Keratinocyte (primary cell): ENCODE measurements around the gene ASTN2. TPM values are rescaled to one million over a fixed set of nuclear protein-coding genes. Genes with fewer than 3 reads are reported as not detected.

ENCODE experiments used
- DNase-seq: peaks from one replicate; pipeline ENCODE4 v3.0.0-alpha.2; 2011; ENCODE audit warnings: low read depth, missing footprints, low spot score
- FAIRE-seq: peaks from 2 replicates; lab custom pipeline; 2011; peaks lifted over from hg19 to GRCh38; lab: Jason Lieb, UNC
- H2AFZ ChIP-seq: 2 replicates; pipeline ENCODE4 v1.6.0; 2012; ENCODE audit warnings: low read length, control low read depth, inconsistent platforms; ENCODE audit not compliant: control insufficient read depth
- H3K27ac ChIP-seq: 2 replicates; pipeline ENCODE4 v1.5.1; 2011; ENCODE audit warnings: low read length; ENCODE audit not compliant: control insufficient read depth, insufficient read depth
- H3K27me3 ChIP-seq: 3 replicates; pipeline ENCODE4 v1.6.0; 2011; ENCODE audit warnings: low read length; ENCODE audit not compliant: control insufficient read depth, insufficient read depth; ENCODE audit errors: extremely low read depth
- H3K36me3 ChIP-seq, 2 experiments: 2 replicates in 1 of 2; 3 replicates in 1 of 2; pipeline ENCODE4 v1.5.1; 2011; ENCODE audit warnings: low read length in 2 of 2, mild to moderate bottlenecking in 1 of 2; ENCODE audit not compliant: control insufficient read depth in 2 of 2, insufficient read depth in 2 of 2; ENCODE audit errors: extremely low read depth in 1 of 2
- H3K4me1 ChIP-seq: 3 replicates; pipeline ENCODE4 v1.5.1; 2011; ENCODE audit warnings: low read length; ENCODE audit not compliant: control insufficient read depth, insufficient read depth; ENCODE audit errors: extremely low read depth
- H3K4me2 ChIP-seq: 3 replicates; pipeline ENCODE4 v1.6.0; 2011; ENCODE audit warnings: low read depth, low read length; ENCODE audit not compliant: control insufficient read depth, insufficient read depth; ENCODE audit errors: extremely low read depth
- H3K4me3 ChIP-seq, 3 experiments: fragments of 200-600 bp in 1 of 3; sonication (generic) in 1 of 3; 2 replicates in 2 of 3; 3 replicates in 1 of 3; pipeline ENCODE4 v1.5.1; 2011 to 2016; ENCODE audit warnings: low read length in 3 of 3, mild to moderate bottlenecking in 3 of 3, control low read depth in 2 of 3, inconsistent platforms in 1 of 3, low read depth in 1 of 3, mixed read lengths in 1 of 3, mixed run types in 1 of 3, moderate library complexity in 1 of 3; ENCODE audit not compliant: control insufficient read depth in 2 of 3, insufficient read depth in 2 of 3; ENCODE audit errors: extremely low read depth in 1 of 3
- H3K79me2 ChIP-seq: 2 replicates; pipeline ENCODE4 v1.6.0; 2012; ENCODE audit warnings: low read length; ENCODE audit not compliant: control insufficient read depth, insufficient read depth
- H3K9ac ChIP-seq: 3 replicates; pipeline ENCODE4 v1.6.0; 2011; ENCODE audit warnings: low read length; ENCODE audit not compliant: control insufficient read depth, insufficient read depth; ENCODE audit errors: extremely low read depth
- H3K9me1 ChIP-seq: 3 replicates; pipeline ENCODE4 v1.6.0; 2011; ENCODE audit warnings: low read length; ENCODE audit not compliant: control insufficient read depth, insufficient read depth; ENCODE audit errors: extremely low read depth
- H3K9me3 ChIP-seq: 2 replicates; pipeline ENCODE4 v1.5.1; 2012; ENCODE audit warnings: low read depth, low read length; ENCODE audit not compliant: control insufficient read depth
- H4K20me1 ChIP-seq: 3 replicates; pipeline ENCODE4 v1.6.0; 2011; ENCODE audit warnings: low read length; ENCODE audit not compliant: control insufficient read depth, insufficient read depth; ENCODE audit errors: extremely low read depth
- CTCF ChIP-seq, 3 experiments: IDR thresholded peaks in 1 of 3; conservative IDR thresholded peaks in 1 of 3; optimal IDR thresholded peaks in 1 of 3; 2 replicates in 2 of 3; 3 replicates in 1 of 3; pipeline versions ENCODE3 to v1.5.1; 2011; ENCODE audit warnings: low read length in 3 of 3, mild to moderate bottlenecking in 3 of 3, moderate library complexity in 2 of 3, control low read depth in 1 of 3, inconsistent platforms in 1 of 3; ENCODE audit not compliant: insufficient read depth in 2 of 3; ENCODE audit errors: extremely low read depth in 1 of 3
- EZH2 ChIP-seq: IDR thresholded peaks from one replicate; pipeline ENCODE4 v1.6.1; 2012; ENCODE audit warnings: inconsistent platforms, mild to moderate bottlenecking, low read length, moderate library complexity
- dilution Hi-C: fragments of 300-500 bp; cut with MboI; formaldehyde crosslinking; loops from one replicate; pipeline ENCODE4 v1.7.0; 2020; ENCODE audit warnings: low sequenced_read_pairs; ENCODE audit not compliant: extremely low pct_ligation_motif_present
- polyA plus RNA-seq, 5 experiments: library from polyadenylated mRNA; depleted of rRNA in 3 of 5; stranded (reverse) in 3 of 5; stranded (forward) in 1 of 5; unstranded in 1 of 5; fragments of >200 nt; gene quantifications; 1 replicate in 1 of 5; 2 replicates in 3 of 5; 3 replicates in 1 of 5; pipeline versions ENCODE4 v1.2.1 to v1.2.3, GENCODE V29; 2011 to 2012; ENCODE audit warnings: missing spikeins in 2 of 5, low read depth in 1 of 5, low replicate concordance in 1 of 5

Gene ASTN2
- polyA plus RNA-seq, 1 donor (not counting 4 experiments of a cell fraction or from before 2014, with no cell fraction given): 0.31 TPM

- no peaks in the 10 kb centered on the region for H3K9me1 ChIP-seq
- H3K4me1 ChIP-seq: no peaks in the 10 kb centered on the region
- TF ChIP-seq CTCF (optimal IDR thresholded peaks at IDR 0.05 in 1 of 3, IDR thresholded peaks at IDR 0.05 in 1 of 3, conservative IDR thresholded peaks at IDR 0.05 in 1 of 3; ENCODE audit: extremely low read depth in 1 of 3, insufficient read depth in 2 of 3, low read length in 3 of 3) (no peak), EZH2 (no peak)
- H3K79me2 ChIP-seq: no peaks in the 10 kb centered on the region
- no peak overlapping the region for H3K9ac ChIP-seq
- dilution Hi-C loops: no loop called here
- H2AFZ ChIP-seq: no peak overlapping the region
- H3K4me2 ChIP-seq: no peak overlapping the region
- FAIRE-seq (no peak), DNase-seq (no peak)
- no peaks in the 10 kb centered on the region for H3K36me3 ChIP-seq
- H3K27me3 ChIP-seq: no peaks in the 10 kb centered on the region
- no peak overlapping the region for H3K4me3 ChIP-seq
- H3K9me3 ChIP-seq: no peaks in the 10 kb centered on the region
- H3K27ac ChIP-seq: no peak overlapping the region
- H4K20me1 ChIP-seq: no peaks in the 10 kb centered on the region
Measured at GRCh38 chr9:116792271-116792670, 622.6 kb downstream of the ASTN2 start.

DNA sequence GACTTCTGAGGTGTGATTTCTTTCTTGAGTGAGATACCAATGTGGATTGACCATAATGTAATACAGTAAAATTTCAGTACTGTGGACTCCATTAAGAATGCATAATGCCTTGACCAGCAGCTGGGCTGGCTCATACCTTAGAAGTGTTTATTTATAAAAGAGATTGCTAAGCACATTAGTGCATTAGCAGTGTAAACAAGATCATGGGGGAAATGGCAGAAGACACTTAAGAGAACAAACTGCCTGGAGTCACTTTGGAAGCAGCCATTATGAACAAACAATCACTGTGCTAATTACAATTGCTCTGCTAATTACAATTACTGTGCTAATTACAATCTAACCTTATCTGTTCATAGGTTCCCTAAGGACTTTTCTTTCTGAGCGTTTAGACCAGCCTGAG is 623.5 kb downstream of the ASTN2 start:
- FAIRE-seq (no peak), DNase-seq (no peak)
- no peak overlapping the region for H3K4me3 ChIP-seq
- no peak for TF ChIP-seq CTCF (optimal IDR thresholded peaks at IDR 0.05 in 1 of 3, IDR thresholded peaks at IDR 0.05 in 1 of 3, conservative IDR thresholded peaks at IDR 0.05 in 1 of 3; ENCODE audit: extremely low read depth in 1 of 3, insufficient read depth in 2 of 3, low read length in 3 of 3)
- no peak for TF ChIP-seq EZH2
- H3K36me3 ChIP-seq: no peaks in the 10 kb centered on the region
- no peak overlapping the region for H3K4me2 ChIP-seq
- dilution Hi-C loops: no loop called here
- H2AFZ ChIP-seq: no peak overlapping the region
- H3K9me1 ChIP-seq: no peaks in the 10 kb centered on the region
- H3K27ac ChIP-seq: no peak overlapping the region
- no peaks in the 10 kb centered on the region for H3K4me1 ChIP-seq
- H3K27me3 ChIP-seq: no peaks in the 10 kb centered on the region
- H3K79me2 ChIP-seq: no peaks in the 10 kb centered on the region
- no peak overlapping the region for H3K9ac ChIP-seq
- H3K9me3 ChIP-seq: no peaks in the 10 kb centered on the region
- no peaks in the 10 kb centered on the region for H4K20me1 ChIP-seq
